GM20000 (cell line): ENCODE data around the gene NKD1.

Source experiments
- DNase-seq: peaks from one replicate; pipeline ENCODE4 v3.0.0; 2012; ENCODE audit warnings: low spot score
- CTCF ChIP-seq: IDR thresholded peaks from 2 replicates; pipeline ENCODE4 v1.5.1; 2012; ENCODE audit warnings: mild to moderate bottlenecking, control low read depth; ENCODE audit errors: extremely low read depth, missing control alignments

The NKD1 gene

GRCh38 chr16:50549561-50549915 lies 1.3 kb downstream of the NKD1 start:
- DNase-seq = no peak
- TF ChIP-seq CTCF = no peak

GRCh38 chr16:50550035-50550434 lies 1.8 kb downstream of the NKD1 start:
- TF ChIP-seq CTCF = no peak
- DNase-seq = no peak

- DNase-seq = no peak
- no peak for TF ChIP-seq CTCF
Measured at GRCh38 chr16:50550866-50551641, 2.9 kb downstream of the NKD1 start.

- DNase-seq = no peak
- no peak for TF ChIP-seq CTCF
Measured at GRCh38 chr16:50552476-50553101, 4.4 kb downstream of the NKD1 start.

- no peak for DNase-seq
- TF ChIP-seq CTCF = no peak
Measured at GRCh38 chr16:50553182-50553710, 5.0 kb downstream of the NKD1 start.

GRCh38 chr16:50553731-50554360 lies 5.7 kb downstream of the NKD1 start:
- no peak for TF ChIP-seq CTCF
- DNase-seq = no peak
